Hippocampal formation (tissue), 2 donors: ENCODE measurements around the gene CHRND.

Source experiments
- DNase-seq, 2 donors: peaks; one replicate each; lab custom pipeline; 2025; lab: John Stamatoyannopoulos, UW

The CHRND gene

DNA sequence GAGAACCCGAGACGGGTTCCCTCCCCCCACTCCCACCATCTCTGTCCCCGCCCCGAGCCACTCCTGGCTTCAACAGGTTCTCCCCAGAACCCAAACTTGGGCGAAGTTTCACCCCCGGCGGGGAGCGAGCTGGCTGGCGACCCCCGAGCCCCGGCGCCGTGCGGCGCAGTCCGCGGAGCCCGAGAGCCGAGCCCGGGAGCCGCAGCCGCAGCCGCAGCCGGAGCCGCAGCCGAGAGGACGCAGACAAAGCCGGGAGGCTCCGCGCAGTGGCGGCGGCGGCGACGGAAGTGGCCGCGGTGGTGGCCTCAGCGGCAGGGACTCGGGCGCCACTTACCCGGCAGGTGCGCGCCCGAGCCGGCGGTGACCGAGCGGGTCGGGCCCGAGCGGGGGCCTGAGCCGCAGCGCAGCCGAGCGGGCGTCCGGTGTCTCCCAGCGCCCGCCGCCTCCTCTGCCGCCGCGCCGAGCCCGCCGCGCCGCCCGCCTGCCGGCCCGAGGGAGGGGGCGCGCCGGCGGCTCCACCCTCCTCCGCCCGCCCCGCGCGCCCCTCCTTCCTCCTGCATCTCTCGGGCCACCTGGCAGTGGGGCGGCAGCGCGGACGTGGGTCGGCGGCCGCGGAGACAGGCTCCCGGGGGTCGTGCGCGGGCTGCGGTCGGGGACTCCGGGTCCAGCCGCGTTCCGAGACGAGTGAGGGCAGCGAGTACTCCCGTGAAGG lies 38.4 kb upstream of the CHRND start, which contains the start of gene ECEL1:
Gene ECEL1 (minus strand): TSS at position 450 of the 712 bp plus-strand sequence. CDS start 1,181 bp downstream, outside the sequence.
- no peak for DNase-seq

GRCh38 chr2:232488097-232488711 lies 37.8 kb upstream of the CHRND start:
- DNase-seq, result no peak

DNA sequence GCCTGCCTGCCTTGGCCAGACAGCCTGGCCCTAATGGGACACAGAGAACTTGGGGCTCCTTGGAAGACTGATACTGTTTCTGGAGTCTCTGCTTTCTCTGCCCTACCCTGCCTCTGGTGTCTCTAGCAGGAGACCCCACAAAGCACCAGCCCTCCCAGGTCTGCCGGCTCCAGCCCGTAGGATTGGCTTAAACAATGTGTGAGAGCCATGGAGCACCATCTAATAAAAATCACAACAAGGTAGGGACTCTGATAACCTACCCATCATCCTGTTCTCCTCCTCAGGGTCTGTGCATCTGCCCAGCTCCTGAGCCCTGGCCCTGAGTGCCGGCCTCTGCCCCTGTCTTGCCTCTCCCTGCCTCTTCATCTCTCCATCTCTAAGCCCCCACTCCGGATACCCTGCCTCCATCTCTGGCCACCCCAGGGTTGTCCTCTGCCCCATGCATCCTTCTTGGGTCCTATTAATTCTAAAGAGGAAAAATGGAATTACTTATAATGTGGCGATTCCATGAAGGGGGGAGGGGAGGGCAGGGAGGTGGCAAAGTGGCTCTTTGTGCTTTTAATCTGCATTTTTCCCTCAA lies 37.1 kb upstream of the CHRND start:
- no peak for DNase-seq

DNA sequence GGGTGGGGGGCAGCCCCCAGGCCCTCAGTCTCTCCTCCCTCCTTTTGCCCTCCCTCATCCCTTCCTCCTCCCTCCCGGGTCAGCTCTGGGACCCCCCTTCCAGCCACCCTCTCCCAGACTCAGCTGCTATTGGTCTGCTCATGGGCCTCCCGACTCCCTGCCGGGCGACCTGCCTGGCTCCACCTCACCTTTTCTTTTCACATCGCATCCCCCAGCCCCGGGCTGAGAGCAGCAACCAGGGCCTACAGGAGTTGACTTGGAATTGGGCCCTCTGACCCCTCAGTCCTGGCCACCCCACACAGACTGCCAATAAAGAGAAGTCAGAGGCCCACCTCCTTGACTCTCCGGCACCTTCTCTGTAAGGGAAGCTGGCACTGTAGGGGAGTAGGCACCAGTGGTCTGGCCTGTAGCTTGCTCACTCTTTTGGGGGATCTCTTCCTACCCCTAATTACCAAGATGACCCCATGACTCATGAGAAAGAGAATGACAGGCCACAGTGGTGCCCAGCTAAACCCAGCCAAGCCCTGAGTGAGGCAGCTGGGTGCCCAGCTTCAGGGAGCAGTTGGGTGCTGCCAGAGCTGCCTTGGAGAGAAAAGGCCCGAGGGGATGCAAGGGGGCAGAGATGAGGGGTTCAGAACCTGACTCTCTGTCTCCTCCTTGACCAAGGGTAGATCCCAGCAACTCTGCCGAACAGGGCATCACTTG lies 36.3 kb upstream of the CHRND start:
- DNase-seq, result no peak

DNA sequence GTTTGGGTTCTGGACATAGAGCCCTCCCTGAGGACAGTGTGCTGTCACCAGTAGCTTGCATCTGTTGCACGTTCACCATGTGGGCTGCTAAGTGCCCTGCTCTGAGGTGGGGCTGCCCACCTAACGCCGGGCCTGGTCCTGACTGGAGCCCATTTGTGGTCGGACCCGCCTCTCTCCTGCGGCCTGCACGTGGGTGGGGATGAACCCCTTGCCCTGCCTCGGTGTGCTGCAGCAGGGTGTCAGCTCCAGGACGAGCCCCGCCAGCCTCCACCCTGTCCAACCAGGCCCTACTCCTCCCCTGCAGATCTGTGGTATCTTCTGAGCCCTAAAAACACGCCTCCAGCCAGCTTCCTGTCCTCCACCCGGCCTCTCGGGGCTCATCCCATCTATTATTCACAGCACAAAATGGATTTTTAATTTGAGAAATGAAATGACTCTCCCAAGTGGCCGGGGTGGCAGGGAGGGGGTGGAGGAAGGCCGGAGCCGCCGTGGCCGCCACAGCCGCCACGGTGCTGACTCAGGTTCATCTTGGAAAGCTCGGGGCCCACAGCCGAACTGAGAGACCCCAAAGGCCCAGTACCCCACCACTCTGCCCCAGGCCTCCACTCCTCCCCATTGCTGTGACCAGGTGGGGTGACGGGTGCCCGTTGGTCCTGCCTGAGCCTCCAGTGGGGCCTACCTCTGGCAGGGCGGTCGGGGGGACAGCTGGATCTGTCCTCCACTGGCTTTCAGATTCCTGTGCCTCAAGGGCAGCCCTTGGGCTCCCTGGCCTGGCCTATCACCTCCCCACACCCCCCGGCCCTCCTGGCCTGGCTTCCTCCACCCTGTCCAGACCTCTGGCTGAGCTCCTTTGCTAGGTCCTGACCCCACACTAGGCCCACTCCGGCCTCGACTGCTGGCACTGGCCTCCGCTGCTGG lies 35.5 kb upstream of the CHRND start:
- no peak for DNase-seq

GRCh38 chr2:232491139-232491780 lies 34.7 kb upstream of the CHRND start:
- no peak for DNase-seq

GRCh38 chr2:232492236-232492848 lies 33.6 kb upstream of the CHRND start:
- DNase-seq, result no peak

GRCh38 chr2:232492963-232493700 lies 32.8 kb upstream of the CHRND start:
- no peak for DNase-seq

- DNase-seq, result no peak
These were observed 32.1 kb upstream of the CHRND start for GRCh38 chr2:232493701-232494474.

- no peak for DNase-seq
These were observed 31.4 kb upstream of the CHRND start for GRCh38 chr2:232494542-232494941.

DNA sequence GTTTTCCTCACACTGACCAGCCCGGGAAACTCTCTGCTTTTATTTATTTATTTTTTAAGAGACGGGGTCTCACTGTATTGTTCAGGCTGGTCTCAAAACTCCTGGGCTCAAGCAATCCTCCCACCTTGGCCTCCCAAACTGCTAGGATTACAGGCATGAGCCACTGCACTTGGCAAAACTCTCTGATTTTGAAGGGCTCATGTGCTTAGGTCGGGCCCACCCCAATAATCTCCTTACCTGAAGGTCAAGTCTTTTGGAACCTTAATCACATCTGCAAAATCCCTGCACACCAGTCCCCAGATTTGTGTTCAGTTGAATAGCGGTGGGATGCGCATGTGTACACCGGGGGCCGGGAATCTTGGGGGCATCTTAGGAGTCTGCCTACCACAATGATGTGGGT lies 30.7 kb upstream of the CHRND start:
- DNase-seq, result no peak

- DNase-seq, result no peak
These were observed 29.3 kb upstream of the CHRND start for GRCh38 chr2:232496501-232497270.

DNA sequence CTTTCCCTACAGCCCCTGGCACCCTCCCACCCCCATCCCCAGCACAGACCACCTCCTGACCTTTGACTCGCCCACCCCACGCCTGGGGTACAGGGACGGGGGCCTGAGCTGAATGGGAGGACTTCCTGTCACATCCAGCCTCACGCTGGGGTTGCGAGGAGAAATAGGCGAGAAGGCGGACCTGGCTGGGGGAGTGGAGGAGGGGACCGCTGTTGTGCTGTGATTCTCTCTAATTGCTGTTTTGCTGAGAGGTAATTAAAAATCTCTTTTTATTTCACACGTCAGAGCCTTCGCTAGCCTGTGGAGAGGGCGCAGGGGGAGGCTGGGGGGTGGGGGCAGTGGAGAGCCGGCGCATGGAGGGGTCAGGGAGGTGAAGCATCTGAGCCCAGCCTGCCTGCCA lies 28.6 kb upstream of the CHRND start:
- no peak for DNase-seq

- DNase-seq, result no peak
These were observed 27.5 kb upstream of the CHRND start for GRCh38 chr2:232498452-232498851.

GRCh38 chr2:232501331-232501771 lies 24.6 kb upstream of the CHRND start:
- no peak for DNase-seq

GRCh38 chr2:232501794-232502390 lies 24.1 kb upstream of the CHRND start:
- DNase-seq, result no peak

DNA sequence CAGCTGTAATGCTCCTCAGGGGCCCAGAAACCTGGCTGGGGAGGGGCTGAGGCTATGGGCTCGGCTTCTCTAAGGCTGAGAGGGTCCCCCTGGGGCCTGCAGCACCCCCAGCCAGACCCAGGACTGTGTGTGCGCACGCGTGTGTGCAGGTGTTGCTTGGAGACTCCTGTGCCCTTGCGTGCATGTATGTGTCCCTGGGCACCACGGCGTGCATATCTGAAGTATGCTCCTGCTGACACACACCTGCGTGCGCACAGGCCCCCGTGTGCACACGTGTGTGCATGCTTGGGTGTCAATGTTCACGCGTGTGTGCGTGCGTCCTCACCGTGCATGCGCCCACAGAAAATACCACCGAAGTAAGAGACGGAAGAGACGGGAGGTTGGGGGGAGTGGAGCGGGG lies 23.4 kb upstream of the CHRND start:
- no peak for DNase-seq
